ENCODE data around the gene NDFIP2. TPM values are rescaled to one million over a fixed set of nuclear protein-coding genes. Genes with fewer than 3 reads are reported as not detected.
A peak's percentile ranks its signal among the peaks of the same experiment; 100 is the strongest.

Gene NDFIP2
- polyA plus RNA-seq, 3 donors, result 53.2 to 65.1 (median 60.4) TPM

GRCh38 chr13:79452239-79452913 lies 28.6 kb upstream of the NDFIP2 start:
- no peak for DNase-seq (ENCODE audit: extremely low read depth in 1 of 11, low read depth in 9 of 11, low spot score in 4 of 11)

GRCh38 chr13:79455331-79455730 lies 25.6 kb upstream of the NDFIP2 start:
- DNase-seq (ENCODE audit: extremely low read depth in 1 of 11, low read depth in 9 of 11, low spot score in 4 of 11), result no peak

GRCh38 chr13:79456051-79456450 lies 24.9 kb upstream of the NDFIP2 start:
- no peak for DNase-seq (ENCODE audit: extremely low read depth in 1 of 11, low read depth in 9 of 11, low spot score in 4 of 11)

- DNase-seq (ENCODE audit: extremely low read depth in 1 of 11, low read depth in 9 of 11, low spot score in 4 of 11), result no peak
Observed at GRCh38 chr13:79456656-79457365, 24.1 kb upstream of the NDFIP2 start.

- DNase-seq (ENCODE audit: extremely low read depth in 1 of 11, low read depth in 9 of 11, low spot score in 4 of 11), result no peak
Observed at GRCh38 chr13:79457390-79457789, 23.6 kb upstream of the NDFIP2 start.

- DNase-seq (ENCODE audit: extremely low read depth in 1 of 11, low read depth in 9 of 11, low spot score in 4 of 11), result no peak
Observed at GRCh38 chr13:79457948-79458347, 23.0 kb upstream of the NDFIP2 start.

GRCh38 chr13:79458436-79458835 lies 22.5 kb upstream of the NDFIP2 start:
- no peak for DNase-seq (ENCODE audit: extremely low read depth in 1 of 11, low read depth in 9 of 11, low spot score in 4 of 11)

- no peak for DNase-seq (ENCODE audit: extremely low read depth in 1 of 11, low read depth in 9 of 11, low spot score in 4 of 11)
Observed at GRCh38 chr13:79459906-79460305, 21.0 kb upstream of the NDFIP2 start.

GRCh38 chr13:79462895-79463294 lies 18.1 kb upstream of the NDFIP2 start:
- DNase-seq (ENCODE audit: extremely low read depth in 1 of 11, low read depth in 9 of 11, low spot score in 4 of 11), result no peak

GRCh38 chr13:79463604-79464003 lies 17.4 kb upstream of the NDFIP2 start:
- DNase-seq (ENCODE audit: extremely low read depth in 1 of 11, low read depth in 9 of 11, low spot score in 4 of 11), result no peak

GRCh38 chr13:79466872-79467271 lies 14.1 kb upstream of the NDFIP2 start:
- no peak for DNase-seq (ENCODE audit: extremely low read depth in 1 of 11, low read depth in 9 of 11, low spot score in 4 of 11)

- no peak for DNase-seq (ENCODE audit: extremely low read depth in 1 of 11, low read depth in 9 of 11, low spot score in 4 of 11)
Observed at GRCh38 chr13:79468402-79468801, 12.6 kb upstream of the NDFIP2 start.

GRCh38 chr13:79468819-79469218 lies 12.1 kb upstream of the NDFIP2 start:
- DNase-seq (ENCODE audit: extremely low read depth in 1 of 11, low read depth in 9 of 11, low spot score in 4 of 11), result no peak

- no peak for DNase-seq (ENCODE audit: extremely low read depth in 1 of 11, low read depth in 9 of 11, low spot score in 4 of 11)
Observed at GRCh38 chr13:79469608-79470007, 11.3 kb upstream of the NDFIP2 start.

GRCh38 chr13:79470666-79471065 lies 10.3 kb upstream of the NDFIP2 start:
- no peak for DNase-seq (ENCODE audit: extremely low read depth in 1 of 11, low read depth in 9 of 11, low spot score in 4 of 11)

- DNase-seq (ENCODE audit: extremely low read depth in 1 of 11, low read depth in 9 of 11, low spot score in 4 of 11), result no peak
Observed at GRCh38 chr13:79475569-79475968, 5.4 kb upstream of the NDFIP2 start.

- DNase-seq (ENCODE audit: extremely low read depth in 1 of 11, low read depth in 9 of 11, low spot score in 4 of 11), result no peak
Observed at GRCh38 chr13:79477968-79478367, 3.0 kb upstream of the NDFIP2 start.

- no peak for DNase-seq (ENCODE audit: extremely low read depth in 1 of 11, low read depth in 9 of 11, low spot score in 4 of 11)
Observed at GRCh38 chr13:79479882-79480281, 1.1 kb upstream of the NDFIP2 start.

GRCh38 chr13:79481685-79482052 lies 714 bp downstream of the NDFIP2 start:
- peak in 3 of 11 donors; percentile 18 to 25 (median 23) for DNase-seq (ENCODE audit: extremely low read depth in 1 of 11, low read depth in 9 of 11, low spot score in 4 of 11)

- no peak for DNase-seq (ENCODE audit: extremely low read depth in 1 of 11, low read depth in 9 of 11, low spot score in 4 of 11)
Observed at GRCh38 chr13:79482281-79482970, 1.5 kb downstream of the NDFIP2 start.

All from renal cortex interstitium (tissue), 11 donors.